K562 (cell line): ENCODE measurements around the gene PLEKHA6. TPM values are rescaled to one million over a fixed set of nuclear protein-coding genes. Genes with fewer than 3 reads are reported as not detected.

Experiments
- ARID1B ChIP-seq: fragments of 450-650 bp; IDR thresholded peaks from 2 replicates; pipeline ENCODE4 v1.6.1; 2016; ENCODE audit warnings: antibody characterized with exemption, mild to moderate bottlenecking, inconsistent platforms
- C11orf30 ChIP-seq: fragments of 450-650 bp; IDR thresholded peaks from 2 replicates; pipeline ENCODE4 v1.6.1; 2016; ENCODE audit warnings: low read depth, mild to moderate bottlenecking
- CBX2 ChIP-seq: fragments of 200-600 bp; sonication (generic); IDR thresholded peaks from one replicate; pipeline ENCODE4 v1.6.1; 2012; ENCODE audit warnings: mild to moderate bottlenecking, low read length, inconsistent platforms; ENCODE audit not compliant: insufficient read depth, poor library complexity, severe bottlenecking
- CHD1 ChIP-seq: fragments of 200-600 bp; sonication (generic); IDR thresholded peaks from one replicate; pipeline ENCODE4 v1.6.1; 2012; ENCODE audit warnings: mild to moderate bottlenecking, moderate library complexity, low read length, inconsistent platforms
- DEAF1 ChIP-seq: fragments of 450-650 bp; formaldehyde crosslinking; IDR thresholded peaks from 2 replicates; pipeline ENCODE4 v1.4.0; 2020; ENCODE audit warnings: mild to moderate bottlenecking, moderate library complexity
- E2F3 ChIP-seq: fragments of 250-450 bp; sonication (Bioruptor Pico); IDR thresholded peaks from 2 replicates; pipeline ENCODE4 v1.4.0; 2020; ENCODE audit warnings: mild to moderate bottlenecking
- GABPA ChIP-seq: fragments of 200-800 bp; sonication (Bioruptor generic); conservative IDR thresholded peaks from 2 replicates; pipeline ENCODE4 v1.6.1; 2016; ENCODE audit warnings: low read depth, missing genetic modification characterization, missing compliant biosample characterization
- HDAC2 ChIP-seq: fragments of 450-650 bp; IDR thresholded peaks from 2 replicates; pipeline ENCODE4 v1.6.1; 2016; ENCODE audit warnings: mild to moderate bottlenecking
- HMG20B ChIP-seq: fragments of 250-450 bp; sonication (Bioruptor Pico); IDR thresholded peaks from 2 replicates; pipeline ENCODE4 v1.5.0; 2021; ENCODE audit warnings: mild to moderate bottlenecking
- JUN ChIP-seq, 2 experiments: sonication (generic) in 1 of 2; formaldehyde crosslinking in 1 of 2; IDR thresholded peaks; 2 replicates each; pipeline versions ENCODE4 v1.6.1 to v1.8.0; 2012 to 2022; ENCODE audit warnings: borderline replicate concordance in 2 of 2, mild to moderate bottlenecking in 2 of 2, improper control_type of control experiment in 1 of 2, low read depth in 1 of 2, low read length in 1 of 2, missing genetic modification reagents in 1 of 2
- KLF1 ChIP-seq: fragments of 450-650 bp; IDR thresholded peaks from 2 replicates; pipeline ENCODE4 v1.6.1; 2016; ENCODE audit warnings: missing genetic modification characterization, missing compliant biosample characterization
- MAFK ChIP-seq: IDR thresholded peaks from 2 replicates; pipeline ENCODE4 v1.6.1; 2011; ENCODE audit warnings: low read length, improper control_type of control experiment
- MED1 ChIP-seq: sonication (generic); formaldehyde crosslinking; IDR thresholded peaks from 2 replicates; pipeline ENCODE4 v1.8.1; 2023; ENCODE audit warnings: missing genetic modification reagents, borderline replicate concordance
- MYC ChIP-seq, 2 experiments: fragments of 250-450 bp in 1 of 2; sonication (Bioruptor Pico) in 1 of 2; IDR thresholded peaks; 2 replicates each; pipeline versions ENCODE4 v1.5.1 to v1.6.1; 2012 to 2021; ENCODE audit warnings: low read depth in 2 of 2, borderline replicate concordance in 1 of 2, improper control_type of control experiment in 1 of 2, low read length in 1 of 2, mild to moderate bottlenecking in 1 of 2, moderate library complexity in 1 of 2
- NELFE ChIP-seq: IDR thresholded peaks from 2 replicates; pipeline ENCODE4 v1.6.1; 2011; ENCODE audit warnings: mild to moderate bottlenecking; ENCODE audit not compliant: insufficient read depth, insufficient read length
- NFATC3 ChIP-seq: fragments of 450-650 bp; IDR thresholded peaks from 2 replicates; pipeline ENCODE4 v1.6.1; 2017; ENCODE audit warnings: mild to moderate bottlenecking
- PKNOX1 ChIP-seq: fragments of 450-650 bp; IDR thresholded peaks from 2 replicates; pipeline ENCODE4 v1.6.1; 2016
- PPARD ChIP-seq: fragments of 250-450 bp; sonication (Bioruptor Pico); IDR thresholded peaks from 2 replicates; pipeline ENCODE4 v1.8.0; 2022; ENCODE audit warnings: inconsistent platforms, mild to moderate bottlenecking, moderate library complexity
- TOE1 ChIP-seq, 2 experiments: fragments of 450-650 bp in 1 of 2; sonication (generic) in 1 of 2; formaldehyde crosslinking in 1 of 2; IDR thresholded peaks; 2 replicates each; pipeline versions ENCODE4 v1.7.1 to v1.8.0; 2016 to 2022; ENCODE audit warnings: borderline replicate concordance in 2 of 2, mild to moderate bottlenecking in 2 of 2, antibody characterized with exemption in 1 of 2, inconsistent platforms in 1 of 2, low read depth in 1 of 2, missing genetic modification reagents in 1 of 2, moderate library complexity in 1 of 2
- TSC22D4 ChIP-seq: fragments of 450-650 bp; IDR thresholded peaks from 2 replicates; pipeline ENCODE4 v1.6.1; 2016; ENCODE audit warnings: missing genetic modification characterization, missing biosample characterization, control low read depth
- U2AF2 ChIP-seq: fragments of 200-400 bp; formaldehyde crosslinking; optimal IDR thresholded peaks from 2 replicates; pipeline ENCODE3; 2017; ENCODE audit warnings: low read depth, mild to moderate bottlenecking, low read length
- XRCC5 ChIP-seq: fragments of 200-400 bp; formaldehyde crosslinking; IDR thresholded peaks from 2 replicates; pipeline ENCODE4 v1.6.1; 2017; ENCODE audit warnings: low read depth, mild to moderate bottlenecking, low read length
- ZBED1 ChIP-seq: IDR thresholded peaks from 2 replicates; pipeline ENCODE4 v1.6.1; 2014
- ZBTB8A ChIP-seq: fragments of 450-650 bp; IDR thresholded peaks from 2 replicates; pipeline ENCODE4 v1.6.1; 2018; ENCODE audit warnings: mild to moderate bottlenecking, moderate library complexity; ENCODE audit not compliant: partially characterized antibody
- ZNF384 ChIP-seq: IDR thresholded peaks from 2 replicates; pipeline ENCODE4 v1.6.1; 2012; ENCODE audit warnings: low read depth, low read length, improper control_type of control experiment
- ZNF589 ChIP-seq: fragments of 200-800 bp; sonication (Bioruptor generic); IDR thresholded peaks from 2 replicates; pipeline ENCODE4 v1.6.1; 2016; ENCODE audit warnings: low read depth, missing genetic modification characterization, missing compliant biosample characterization
- ZNF766 ChIP-seq: fragments of 200-800 bp; sonication (Bioruptor generic); conservative IDR thresholded peaks from 2 replicates; pipeline ENCODE4 v1.6.1; 2016; ENCODE audit warnings: missing genetic modification characterization, missing compliant biosample characterization
- ZNF830 ChIP-seq: fragments of 250-450 bp; sonication (Bioruptor Pico); IDR thresholded peaks from 2 replicates; pipeline ENCODE4 v1.5.0; 2021; ENCODE audit warnings: mild to moderate bottlenecking
- polyA plus RNA-seq, 8 experiments: library from polyadenylated mRNA; depleted of rRNA in 4 of 8; stranded (reverse) in 5 of 8; unstranded in 3 of 8; fragments of >200 nt; fragmentation: Nextera tagmentation in 2 of 8; fragmentation: Illumina TruSeq in 1 of 8; extraction: Ambion mirVana in 2 of 8; extraction: Trizol in 1 of 8; gene quantifications; 2 replicates each; pipeline versions ENCODE4 v1.2.1 to v1.2.3, GENCODE V29; 2011 to 2014; ENCODE audit warnings: inconsistent platforms in 1 of 8, missing spikeins in 1 of 8
- total RNA-seq, 7 experiments: library from RNA; depleted of rRNA in 6 of 7; stranded (reverse); fragments of >200 nt in 6 of 7; fragmentation: Illumina TruSeq in 2 of 7; extraction: Trizol in 2 of 7; gene quantifications; 2 replicates each; pipeline versions ENCODE4 v1.2.1 to v1.2.3, GENCODE V29; 2011 to 2021; ENCODE audit warnings: low replicate concordance in 1 of 7

PLEKHA6 gene
- total and polyA plus RNA-seq, 9 of the 15 experiments (the other 6 are each of a cell fraction or from before 2014, with no cell fraction given) = under 0.01 to 0.33 (median 0.01) TPM; not detected in 4

GRCh38 chr1:204286831-204287421 is 72.8 kb downstream of the PLEKHA6 start (continued):
- TF ChIP-seq MYC (IDR thresholded peaks at IDR 0.05; ENCODE audit: low read depth, low read length) = peak; percentile 30; the same call in 1 of the 2 replicates
- TF ChIP-seq MYC (CRISPR knock-in tag; IDR thresholded peaks at IDR 0.05; ENCODE audit: borderline replicate concordance, low read depth) = no peak
- TF ChIP-seq CBX2 = no peak
- no peak for TF ChIP-seq ZNF830
- TF ChIP-seq NELFE = no peak
- peak; percentile 79; the same call in 1 of the 2 replicates for TF ChIP-seq ZNF589 (CRISPR knock-in tag)
- TF ChIP-seq MAFK = no peak
- TF ChIP-seq ZNF766 (CRISPR knock-in tag) = no peak; the same call in 1 of the 2 replicates
- TF ChIP-seq ARID1B = no peak
- TF ChIP-seq ZNF384 = peak; percentile 96
- no peak for TF ChIP-seq HDAC2
- no peak for TF ChIP-seq HMG20B
- TF ChIP-seq MED1 (CRISPR knock-in tag) = no peak
- TF ChIP-seq ZBED1 = no peak
- peak; percentile 24; the same call in 1 of the 2 replicates for TF ChIP-seq JUN (IDR thresholded peaks at IDR 0.05; ENCODE audit: borderline replicate concordance, low read depth, low read length)
- TF ChIP-seq JUN (CRISPR knock-in tag; IDR thresholded peaks at IDR 0.05; ENCODE audit: borderline replicate concordance) = no peak
- no peak for TF ChIP-seq TOE1 (IDR thresholded peaks at IDR 0.05; ENCODE audit: borderline replicate concordance)
- TF ChIP-seq TOE1 (CRISPR knock-in tag; IDR thresholded peaks at IDR 0.05; ENCODE audit: borderline replicate concordance, low read depth) = no peak
- TF ChIP-seq DEAF1 (CRISPR knock-in tag) = no peak
- peak; percentile 75 for TF ChIP-seq GABPA (tag)
- TF ChIP-seq NFATC3 = no peak
- TF ChIP-seq PPARD (CRISPR knock-in tag) = no peak
- no peak for TF ChIP-seq C11orf30
- TF ChIP-seq PKNOX1 = no peak
- TF ChIP-seq CHD1 = no peak
- TF ChIP-seq XRCC5 = no peak
- TF ChIP-seq U2AF2 = no peak
- no peak for TF ChIP-seq ZBTB8A
- TF ChIP-seq E2F3 (CRISPR knock-in tag) = no peak
- TF ChIP-seq TSC22D4 (tag) = no peak
- TF ChIP-seq KLF1 = no peak
